Kidney (tissue), 14 donors: ENCODE measurements around the gene DHTKD1. TPM values are rescaled to one million over a fixed set of nuclear protein-coding genes. Genes with fewer than 3 reads are reported as not detected.
"Not testable (repeated sequence)": the region's sequence is repeated elsewhere in the genome, so short reads cannot be mapped to it uniquely, and the experiment has no call there.

Experiments
- DNase-seq, 5 donors: peaks; one replicate each; pipeline ENCODE4 v3.0.0-alpha.2; 2013 to 2020
- FAIRE-seq: peaks from 2 replicates; lab custom pipeline; 2012; peaks lifted over from hg19 to GRCh38; lab: Jason Lieb, UNC
- H3K27ac ChIP-seq, 2 donors: one replicate each; pipeline ENCODE4 v1.7.0; 2013; ENCODE audit warnings: low read depth in 2 of 2, low read length in 2 of 2, inconsistent platforms in 1 of 2
- H3K27me3 ChIP-seq: one replicate; pipeline ENCODE4 v1.7.1; 2013; ENCODE audit warnings: low read length, inconsistent platforms; ENCODE audit not compliant: control insufficient read depth, insufficient read depth
- H3K36me3 ChIP-seq, 3 donors: one replicate each; pipeline versions ENCODE4 v1.7.0 to v1.7.1; 2013; ENCODE audit warnings: low read length in 3 of 3, control low read depth in 1 of 3, inconsistent platforms in 1 of 3; ENCODE audit not compliant: insufficient read depth in 3 of 3, control insufficient read depth in 2 of 3
- H3K4me1 ChIP-seq, 3 donors: one replicate each; pipeline versions ENCODE4 v1.7.0 to v1.7.1; 2013; ENCODE audit warnings: low read length in 3 of 3, inconsistent platforms in 1 of 3, low read depth in 1 of 3; ENCODE audit not compliant: control insufficient read depth in 2 of 3, insufficient read depth in 2 of 3
- H3K4me3 ChIP-seq, 3 donors: one replicate each; pipeline versions ENCODE4 v1.7.0 to v1.8.1; 2013; ENCODE audit warnings: low read length in 3 of 3, control low read depth in 1 of 3, inconsistent platforms in 1 of 3
- H3K9ac ChIP-seq, 3 donors: one replicate each; pipeline versions ENCODE4 v1.7.0 to v1.7.1; 2013; ENCODE audit warnings: low read length in 3 of 3, control low read depth in 1 of 3, inconsistent platforms in 1 of 3
- H3K9me3 ChIP-seq, 3 donors: one replicate each; pipeline versions ENCODE4 v1.7.0 to v1.7.1; 2013; ENCODE audit warnings: low read length in 3 of 3, control low read depth in 1 of 3, inconsistent platforms in 1 of 3; ENCODE audit not compliant: control insufficient read depth in 2 of 3, insufficient read depth in 1 of 3
- CTCF ChIP-seq: IDR thresholded peaks from 3 replicates; pipeline ENCODE4 v1.5.1; 2012; ENCODE audit warnings: mild to moderate bottlenecking, moderate library complexity, borderline replicate concordance; ENCODE audit not compliant: insufficient read depth; ENCODE audit errors: extremely low read depth
- intact Hi-C: fragments of 100-400 bp; cut with DNase I; formaldehyde crosslinking; loops from one replicate; pipeline ENCODE4 v1.11.1; 2022
- polyA plus RNA-seq: library from polyadenylated mRNA; stranded (reverse); fragments of 350-450 nt; fragmentation: Illumina TruSeq; extraction: RNeasy Lipid Tissue Mini Kit (QIAGEN cat#74804); gene quantifications from one replicate; pipeline ENCODE4 v1.2.3, GENCODE V29; 2014; ENCODE audit warnings: low read depth, low replicate concordance; ENCODE audit not compliant: insufficient read depth
- total RNA-seq: library from RNA; stranded (reverse); fragmentation: NEBNext Ultra II Directional; extraction: Animal tissue kit (Norgen Biotek cat#: 25700); gene quantifications from one replicate; pipeline ENCODE4 v1.2.1, GENCODE V29; 2021
- donor health status: control.
- donor health status: control.
- donor health status: control.
- donor health status: control.
- donor health status: control.
- donor health status: DM: yes; HTN: yes; CAD: no.
- donor health status: Normal renal cell carcinoma (clear cell type).

Gene DHTKD1
- total and polyA plus RNA-seq, 2 donors from 2014 or later, result 21.5 to 28.0 TPM

- FAIRE-seq (no peak), DNase-seq (no peak)
- H3K27me3 ChIP-seq, result no peaks in the 10 kb centered on the region
- no peak overlapping the region for H3K27ac ChIP-seq
- intact Hi-C loops, result no loop called here
- no peak for TF ChIP-seq CTCF
- H3K4me1 ChIP-seq, result no peaks in the 10 kb centered on the region
- H3K9me3 ChIP-seq, result no peaks in the 10 kb centered on the region
- H3K9ac ChIP-seq, result no peak overlapping the region
- H3K4me3 ChIP-seq, result no peak overlapping the region
- peaks cover 0 to 15% (median 4%) of the 10 kb centered on the region in 3 donors for H3K36me3 ChIP-seq
Observed at GRCh38 chr10:12081879-12082557, 13.3 kb downstream of the DHTKD1 start.

- Histone ChIP-seq H3K36me3 (peaks cover 4 to 47% (median 16%) of the 10 kb centered on the region in 3 donors), H3K9me3 (no peaks in the 10 kb centered on the region), H3K4me1 (no peaks in the 10 kb centered on the region), H3K9ac (no peak overlapping the region), H3K27ac (no peak overlapping the region), H3K4me3 (no peak overlapping the region), H3K27me3 (no peaks in the 10 kb centered on the region)
- no peak for TF ChIP-seq CTCF
- DNase-seq (no peak), FAIRE-seq (no peak)
- intact Hi-C loops, result no loop called here
Observed at GRCh38 chr10:12088919-12089318, 20.2 kb downstream of the DHTKD1 start.

- Histone ChIP-seq H3K36me3 (peaks cover 4 to 49% (median 17%) of the 10 kb centered on the region in 3 donors), H3K27me3 (no peaks in the 10 kb centered on the region), H3K27ac (no peak overlapping the region), H3K4me3 (no peak overlapping the region), H3K4me1 (no peaks in the 10 kb centered on the region), H3K9me3 (no peaks in the 10 kb centered on the region), H3K9ac (no peak overlapping the region)
- DNase-seq (no peak), FAIRE-seq (no peak)
- intact Hi-C loops, result no loop called here
- TF ChIP-seq CTCF, result no peak
Observed at GRCh38 chr10:12091421-12091820, 22.7 kb downstream of the DHTKD1 start.

- H3K27ac ChIP-seq, H3K9me3 ChIP-seq, H3K4me3 ChIP-seq, DNase-seq, FAIRE-seq, H3K4me1 ChIP-seq, H3K27me3 ChIP-seq, H3K9ac ChIP-seq, intact Hi-C loops: not testable (repeated sequence)
- H3K36me3 ChIP-seq, result peaks cover 5 to 47% (median 20%) of the 10 kb centered on the region in 3 donors
Observed at GRCh38 chr10:12097361-12097760, 28.6 kb downstream of the DHTKD1 start.
